CD4-positive, alpha-beta memory T cell (primary cell): ENCODE data around the gene CDK11B. TPM values are rescaled to one million over a fixed set of nuclear protein-coding genes. Genes with fewer than 3 reads are reported as not detected.
"Not testable (repeated sequence)": the region's sequence is repeated elsewhere in the genome, so short reads cannot be mapped to it uniquely, and the experiment has no call there.

Experiments
- CTCF ChIA-PET: fragments of 350-600 bp; sonication (Branson Sonifier 250); formaldehyde crosslinking; loops from one replicate; lab custom pipeline; 2021; ENCODE audit warnings: inconsistent platforms; ENCODE audit not compliant: partially characterized antibody; lab: Charles Lee
- POLR2A ChIA-PET: fragments of 350-600 bp; sonication (Branson Sonifier 250); formaldehyde crosslinking; loops from one replicate; lab custom pipeline; 2021; ENCODE audit not compliant: partially characterized antibody; lab: Charles Lee
- DNase-seq, 5 donors: peaks; one replicate each; pipeline versions ENCODE4 v3.0.0 to v3.0.0-alpha.2; 2020 to 2022; ENCODE audit warnings: mixed read lengths in 1 of 5
- H3K27ac ChIP-seq: one replicate; pipeline ENCODE4 v1.7.0; 2013; ENCODE audit warnings: low read depth, low read length
- H3K27me3 ChIP-seq: 2 replicates; pipeline ENCODE4 v1.7.0; 2013; ENCODE audit warnings: mild to moderate bottlenecking, low read length, moderate library complexity; ENCODE audit not compliant: insufficient read depth
- H3K36me3 ChIP-seq: 2 replicates; pipeline ENCODE4 v1.7.0; 2013; ENCODE audit warnings: mild to moderate bottlenecking, low read length, moderate library complexity; ENCODE audit not compliant: insufficient read depth
- H3K4me1 ChIP-seq: 2 replicates; pipeline ENCODE4 v1.7.0; 2013; ENCODE audit warnings: mild to moderate bottlenecking, low read length, moderate library complexity; ENCODE audit not compliant: insufficient read depth
- H3K4me3 ChIP-seq, 2 donors: one replicate each; pipeline ENCODE4 v1.7.0; 2013; ENCODE audit warnings: low read length in 2 of 2, mild to moderate bottlenecking in 1 of 2
- H3K9me3 ChIP-seq, 2 donors: one replicate each; pipeline ENCODE4 v1.7.0; 2013; ENCODE audit warnings: low read length in 2 of 2, control low read depth in 1 of 2; ENCODE audit not compliant: control insufficient read depth in 1 of 2
- H3K27ac Mint-ChIP-seq, 7 donors: one replicate each; pipeline ENCODE4 v1.8.0; 2020 to 2021; ENCODE audit warnings: mixed read lengths in 7 of 7, mild to moderate bottlenecking in 6 of 7, inconsistent platforms in 3 of 7, moderate library complexity in 3 of 7
- H3K27me3 Mint-ChIP-seq, 2 donors: one replicate each; pipeline ENCODE4 v1.8.0; 2020 to 2021; ENCODE audit warnings: mixed read lengths in 2 of 2
- H3K36me3 Mint-ChIP-seq, 2 donors: one replicate each; pipeline ENCODE4 v1.8.0; 2020 to 2021; ENCODE audit warnings: mixed read lengths in 2 of 2, inconsistent platforms in 1 of 2, mild to moderate bottlenecking in 1 of 2
- H3K4me1 Mint-ChIP-seq, 4 donors: one replicate each; pipeline ENCODE4 v1.8.0; 2020 to 2021; ENCODE audit warnings: mixed read lengths in 4 of 4, mild to moderate bottlenecking in 1 of 4
- H3K4me3 Mint-ChIP-seq, 8 donors: one replicate each; pipeline ENCODE4 v1.8.0; 2020 to 2021; ENCODE audit warnings: mixed read lengths in 8 of 8, mild to moderate bottlenecking in 7 of 8, moderate library complexity in 6 of 8, inconsistent platforms in 3 of 8
- H3K9me3 Mint-ChIP-seq, 8 donors: one replicate each; pipeline ENCODE4 v1.8.0; 2020 to 2021; ENCODE audit warnings: mixed read lengths in 8 of 8, mild to moderate bottlenecking in 5 of 8, inconsistent platforms in 3 of 8, moderate library complexity in 1 of 8
- intact Hi-C: fragments of 100-400 bp; cut with micrococcal nuclease; formaldehyde crosslinking; loops from one replicate; pipeline ENCODE4 v1.15.1; 2023
- polyA plus RNA-seq, 2 donors: library from polyadenylated mRNA; unstranded; fragments of 300-500 nt; fragmentation: Illumina TruSeq; gene quantifications; one replicate each; pipeline ENCODE4 v1.2.3, GENCODE V29; 2021
- total RNA-seq, 2 experiments: library from RNA; stranded (reverse); gene quantifications; one replicate each; pipeline ENCODE4 v1.2.3, GENCODE V29; 2021

CDK11B gene
- total and polyA plus RNA-seq, 4 experiments from 2014 or later = 2.5 to 44.7 (median 34.3) TPM

DNA sequence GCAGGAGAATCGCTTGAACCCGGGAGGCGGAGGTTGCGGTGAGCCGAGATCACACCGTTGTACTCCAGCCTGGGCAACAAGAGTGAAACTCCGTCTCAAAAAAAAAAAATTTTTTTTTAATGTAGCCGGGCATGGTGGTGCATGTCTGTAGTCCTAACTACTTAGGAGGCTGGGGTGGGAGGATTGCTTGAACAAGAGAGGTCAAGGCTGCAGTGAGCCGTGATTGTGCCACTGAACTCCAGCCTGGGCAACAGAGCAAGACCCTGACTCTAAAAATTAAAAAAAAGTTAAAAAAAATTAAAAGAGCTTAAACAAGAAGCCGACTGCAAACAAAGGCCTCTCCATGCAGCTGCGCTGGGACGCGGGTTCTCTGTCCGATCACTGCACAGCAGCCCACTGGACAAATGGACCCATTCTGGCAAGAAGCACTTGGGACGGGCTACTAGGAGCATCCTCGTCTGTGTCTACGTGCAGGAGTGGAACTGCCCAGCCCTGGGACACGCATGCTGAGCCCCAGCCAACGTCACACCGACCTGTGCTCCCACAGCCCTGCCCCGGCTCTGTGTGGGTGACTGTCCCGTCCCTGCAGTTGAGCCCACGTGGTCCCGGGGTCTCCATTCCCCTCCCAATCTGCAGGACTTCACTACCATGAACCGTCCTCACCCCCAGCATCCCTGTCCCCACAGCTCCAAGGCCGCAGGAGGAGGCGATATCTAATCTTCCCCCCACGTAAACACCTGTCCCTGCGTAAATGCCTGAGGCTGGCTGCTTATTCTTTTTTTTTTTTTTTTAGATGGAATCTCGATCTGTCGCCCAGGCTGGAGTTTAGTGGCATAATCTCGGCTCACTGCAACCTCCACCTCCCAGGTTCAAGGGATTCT lies 21.5 kb upstream of the CDK11B start:
- CTCF ChIA-PET = interaction anchor here (1.3 kb wide), 1 partner anchor 14 kb away, joined by 5 read pairs; no protein-coding TSS in a partner anchor
- Histone ChIP-seq H3K4me1 (peaks cover 22% of the 10 kb centered on the region), H3K27ac (no peak overlapping the region), H3K27me3 (no peaks in the 10 kb centered on the region), H3K4me3 (no peak overlapping the region), H3K9me3 (no peaks in the 10 kb centered on the region), H3K36me3 (no peaks in the 10 kb centered on the region)
- intact Hi-C loops = no loop called here
- DNase-seq = no peak
- Mint-ChIP-seq H3K27me3 (no peaks in the 10 kb centered on the region), H3K9me3 (peaks cover 0 to 2% (median 0%) of the 10 kb centered on the region in 8 donors), H3K36me3 (peaks cover 5 to 18% of the 10 kb centered on the region in 2 donors), H3K27ac (peak overlapping the region in 1 of 7 donors; percentile 98), H3K4me3 (peak overlapping the region in 1 of 8 donors; percentile 15), H3K4me1 (peaks cover 20 to 45% (median 25%) of the 10 kb centered on the region in 4 donors)
- POLR2A ChIA-PET = no interaction called here

DNA sequence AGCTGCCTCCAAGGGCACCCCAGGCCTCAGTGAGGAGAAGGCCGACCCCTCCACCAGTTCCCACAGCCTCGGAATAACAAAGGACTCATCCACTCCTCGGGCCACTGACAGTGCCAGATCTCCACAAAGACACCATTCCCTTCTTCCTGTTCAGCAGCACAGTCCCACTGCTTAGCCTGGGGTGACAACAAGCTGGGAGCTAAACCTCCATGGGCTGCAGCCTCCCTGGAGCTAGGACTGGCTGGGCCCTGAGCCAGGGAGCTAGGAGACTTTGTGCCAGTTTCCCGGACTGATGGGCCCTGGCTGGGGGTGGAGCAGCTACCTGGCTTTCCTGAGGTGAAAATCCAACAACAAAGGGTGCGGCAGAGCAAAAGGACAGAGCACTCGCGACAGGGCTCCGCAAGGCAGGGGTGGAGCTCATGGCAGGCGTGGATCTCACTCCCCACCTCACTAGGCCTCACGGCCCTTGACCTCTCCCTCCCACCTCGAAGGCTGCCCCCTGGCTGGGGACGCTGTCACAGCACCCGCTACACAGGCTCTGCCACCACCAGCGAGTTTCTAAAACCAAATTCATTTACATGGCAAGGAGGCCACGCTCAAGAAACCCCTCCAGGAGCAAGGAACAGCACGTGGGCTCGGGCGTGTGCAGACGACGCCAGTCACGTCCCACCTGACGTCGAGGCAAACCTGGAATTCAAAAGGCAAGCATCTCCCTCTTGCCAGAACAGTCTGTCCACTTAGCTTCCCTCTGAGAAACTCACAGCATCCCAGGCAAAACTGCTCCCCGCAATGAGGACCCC lies 20.0 kb upstream of the CDK11B start:
- Histone ChIP-seq H3K27ac (peak overlapping the region; percentile 61), H3K9me3 (no peaks in the 10 kb centered on the region), H3K27me3 (no peaks in the 10 kb centered on the region), H3K4me1 (peaks cover 22% of the 10 kb centered on the region), H3K36me3 (no peaks in the 10 kb centered on the region), H3K4me3 (peak overlapping the region in 1 of 2 donors; percentile 63)
- H3K9me3 Mint-ChIP-seq = peaks cover 0 to 2% (median 0%) of the 10 kb centered on the region in 8 donors
- ChIA-PET POLR2A (interaction anchor here (0.5 to 2.4 kb wide), 7 partner anchors 9 to 80 kb away, joined by 3 to 11 read pairs (median 5); partner anchors contain the start of genes MIB2 and MMP23B), CTCF (interaction anchor here (1.1 kb wide), 1 partner anchor 14 kb away, joined by 3 read pairs; no protein-coding TSS in a partner anchor)
- H3K36me3 Mint-ChIP-seq = peaks cover 2 to 22% of the 10 kb centered on the region in 2 donors
- H3K27me3 Mint-ChIP-seq = no peaks in the 10 kb centered on the region
- peak overlapping the region in 7 of 8 donors; percentile 86 to 96 (median 91) for H3K4me3 Mint-ChIP-seq
- intact Hi-C loops = no loop called here
- peak in 4 of 5 donors; percentile 25 to 54 (median 48) for DNase-seq
- H3K27ac Mint-ChIP-seq = peak overlapping the region; percentile 73 to 98 (median 96)
- peaks cover 20 to 39% (median 25%) of the 10 kb centered on the region in 4 donors for H3K4me1 Mint-ChIP-seq

DNA sequence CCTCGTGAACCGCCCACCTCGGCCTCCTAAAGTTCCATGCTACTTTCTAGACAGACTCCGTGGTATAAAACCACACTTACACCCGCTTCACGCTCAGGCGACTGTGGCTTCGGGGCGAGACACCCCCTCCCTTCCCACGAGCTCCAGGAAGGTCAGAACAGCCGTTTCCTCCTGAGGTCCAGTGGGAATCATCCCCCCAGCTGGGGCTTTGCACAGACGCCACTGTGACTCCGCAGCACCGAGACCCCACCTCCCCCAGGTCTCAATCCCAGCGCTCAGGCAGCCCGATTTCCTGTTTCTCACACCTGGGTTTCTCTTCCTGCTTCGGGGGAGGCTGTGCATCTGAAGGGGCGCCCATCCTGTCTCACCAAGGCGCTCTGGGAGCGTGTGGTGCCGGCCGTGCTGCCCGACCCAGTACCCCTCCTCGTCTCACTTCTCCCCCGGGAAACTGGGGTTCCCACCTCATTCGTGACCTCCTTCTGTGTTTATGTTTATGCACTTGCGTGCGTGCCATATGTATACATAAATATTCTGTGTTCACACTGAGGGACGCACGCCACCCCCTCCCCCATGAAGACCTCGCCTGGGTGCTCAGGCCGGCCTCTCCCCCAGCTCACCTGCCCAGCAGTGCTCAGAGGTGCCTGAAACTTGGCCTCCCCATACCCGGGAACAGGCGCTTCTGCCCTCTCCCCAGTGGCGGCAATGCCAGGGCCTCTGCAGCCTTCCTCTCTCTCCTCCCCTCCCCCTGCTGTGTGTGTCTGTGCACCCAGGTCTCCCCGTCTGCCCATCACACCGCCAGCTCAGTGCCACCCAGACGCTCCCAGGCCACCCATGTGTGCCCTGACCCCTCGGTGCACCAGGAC lies 19.1 kb upstream of the CDK11B start:
- Histone ChIP-seq H3K27ac (peak overlapping the region; percentile 61), H3K4me3 (peak overlapping the region in 1 of 2 donors; percentile 63), H3K36me3 (no peaks in the 10 kb centered on the region), H3K9me3 (no peaks in the 10 kb centered on the region), H3K4me1 (peaks cover 22% of the 10 kb centered on the region), H3K27me3 (no peaks in the 10 kb centered on the region)
- DNase-seq = peak; percentile 43 to 62 (median 50)
- ChIA-PET POLR2A (interaction anchor here (0.5 to 2.4 kb wide), 9 partner anchors 8 to 79 kb away, joined by 3 to 11 read pairs (median 5); partner anchors contain the start of genes MIB2 and MMP23B), CTCF (no interaction called here)
- intact Hi-C loops = no loop called here
- Mint-ChIP-seq H3K27ac (peak overlapping the region; percentile 90 to 98 (median 96)), H3K9me3 (peaks cover 0 to 2% (median 0%) of the 10 kb centered on the region in 8 donors), H3K27me3 (no peaks in the 10 kb centered on the region), H3K4me3 (peak overlapping the region; percentile 86 to 96 (median 92)), H3K36me3 (peaks cover 0 to 19% of the 10 kb centered on the region in 2 donors), H3K4me1 (peaks cover 18 to 30% (median 24%) of the 10 kb centered on the region in 4 donors)

DNA sequence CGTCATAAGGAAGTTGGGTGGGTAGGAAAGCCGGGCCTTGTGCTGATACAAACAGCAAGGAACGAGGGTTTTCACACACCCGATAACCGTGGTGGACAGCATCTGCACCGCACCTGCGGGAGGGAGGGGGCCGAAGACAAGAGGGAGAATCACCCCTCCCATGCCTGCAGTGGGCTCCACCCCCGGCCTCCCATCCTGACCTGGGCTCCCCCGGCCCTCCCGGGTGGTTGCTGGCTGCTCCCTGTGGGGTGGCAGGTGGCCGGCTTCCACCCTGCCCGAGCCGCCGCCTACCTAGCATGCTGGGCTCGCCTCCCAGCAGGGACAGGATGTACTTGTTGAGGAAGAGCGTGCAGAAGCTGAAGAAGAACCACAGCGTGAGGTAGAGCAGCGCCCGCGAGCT lies 17.3 kb upstream of the CDK11B start:
- H3K27ac Mint-ChIP-seq, H3K4me3 Mint-ChIP-seq, POLR2A ChIA-PET, DNase-seq, intact Hi-C loops, H3K27me3 Mint-ChIP-seq, H3K27me3 ChIP-seq, H3K27ac ChIP-seq, H3K9me3 Mint-ChIP-seq, H3K9me3 ChIP-seq, CTCF ChIA-PET, H3K36me3 ChIP-seq, H3K4me3 ChIP-seq: not testable (repeated sequence)
- peaks cover 16 to 25% (median 21%) of the 10 kb centered on the region in 4 donors for H3K4me1 Mint-ChIP-seq
- peaks cover 22% of the 10 kb centered on the region for H3K4me1 ChIP-seq
- peaks cover 5 to 19% of the 10 kb centered on the region in 2 donors for H3K36me3 Mint-ChIP-seq

DNA sequence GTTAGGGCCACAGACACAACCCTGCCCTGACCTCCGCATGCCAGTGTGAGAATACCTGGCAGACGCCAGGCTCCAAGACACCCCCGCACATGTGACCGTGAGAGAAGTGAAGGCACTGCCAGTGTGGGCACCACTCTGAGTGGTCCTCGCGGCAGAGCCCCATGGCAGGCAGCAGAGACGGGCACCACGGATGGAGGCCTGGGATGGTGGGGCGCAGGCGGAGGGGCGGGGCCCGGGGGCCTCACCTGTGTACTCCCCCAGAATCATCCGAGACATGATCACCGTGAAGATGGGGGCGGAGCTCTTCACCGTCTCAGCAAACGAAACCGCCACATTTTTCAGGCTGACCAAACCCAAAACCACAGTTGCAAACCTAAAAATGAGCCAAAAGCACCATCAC lies 16.4 kb upstream of the CDK11B start:
- POLR2A ChIA-PET, CTCF ChIA-PET, H3K4me3 Mint-ChIP-seq: not testable (repeated sequence)

DNA sequence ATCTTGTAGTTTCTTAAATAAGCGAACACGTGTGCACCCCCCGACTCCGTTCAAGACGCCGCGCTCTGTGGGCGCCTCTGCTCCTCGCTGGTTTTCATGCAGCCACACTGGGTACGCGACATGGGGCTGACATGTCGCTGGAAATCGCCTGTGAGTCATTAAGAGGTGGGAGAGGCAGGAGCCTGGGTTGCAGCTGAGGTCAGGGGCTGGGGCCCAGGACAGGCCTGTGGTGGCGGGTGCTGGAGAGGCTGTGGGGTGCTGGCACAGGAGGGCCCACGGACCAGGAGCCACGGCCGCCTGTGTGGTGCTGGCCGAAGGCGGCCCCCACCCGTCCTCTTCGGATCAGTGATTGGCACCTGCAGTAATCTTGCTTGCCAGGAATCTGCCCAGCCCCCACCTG lies 16.0 kb upstream of the CDK11B start:
- CTCF ChIA-PET, H3K27ac ChIP-seq, H3K9me3 ChIP-seq, H3K4me3 Mint-ChIP-seq, intact Hi-C loops, POLR2A ChIA-PET, H3K27me3 ChIP-seq, H3K4me3 ChIP-seq, H3K36me3 ChIP-seq, H3K9me3 Mint-ChIP-seq, DNase-seq, H3K27me3 Mint-ChIP-seq: not testable (repeated sequence)
- Mint-ChIP-seq H3K36me3 (peaks cover 7 to 22% of the 10 kb centered on the region in 2 donors), H3K27ac (peak overlapping the region in 1 of 7 donors; percentile 60), H3K4me1 (peaks cover 16 to 25% (median 20%) of the 10 kb centered on the region in 4 donors)
- peaks cover 22% of the 10 kb centered on the region for H3K4me1 ChIP-seq

More for the DNA sequence above, 16.4 kb upstream of the CDK11B start:
- H3K27ac Mint-ChIP-seq, DNase-seq, H3K9me3 Mint-ChIP-seq, H3K27me3 Mint-ChIP-seq, H3K4me3 ChIP-seq, H3K27me3 ChIP-seq, H3K27ac ChIP-seq, intact Hi-C loops, H3K36me3 ChIP-seq, H3K9me3 ChIP-seq: not testable (repeated sequence)
- Mint-ChIP-seq H3K36me3 (peaks cover 5 to 19% of the 10 kb centered on the region in 2 donors), H3K4me1 (peaks cover 16 to 25% (median 20%) of the 10 kb centered on the region in 4 donors)
- H3K4me1 ChIP-seq = peaks cover 22% of the 10 kb centered on the region
